ENCODE data around the gene ELAVL3.
A peak's percentile ranks its signal among the peaks of the same experiment; 100 is the strongest.
"Not testable (repeated sequence)": the region's sequence is repeated elsewhere in the genome, so short reads cannot be mapped to it uniquely, and the experiment has no call there.

The ELAVL3 gene

DNA sequence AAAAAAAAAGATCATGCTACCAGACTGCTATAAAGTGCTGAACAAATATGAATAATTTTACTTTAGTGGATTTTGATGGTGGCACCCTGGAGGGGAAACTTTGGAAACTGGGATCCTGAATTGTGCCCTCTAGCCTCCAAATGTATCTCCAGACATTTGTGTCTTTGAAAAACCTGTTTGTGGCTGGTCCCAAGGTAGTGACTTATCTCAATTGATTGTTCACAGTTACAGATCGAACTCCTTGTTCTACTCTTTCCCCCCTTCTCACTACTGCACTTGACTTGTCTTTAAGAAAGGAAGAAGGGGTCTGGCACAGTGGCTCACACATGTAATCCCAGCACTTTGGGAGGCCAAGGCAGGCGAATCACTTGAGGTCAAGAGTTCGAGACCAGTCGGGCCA lies 72.3 kb downstream of the ELAVL3 start:
- DNase-seq (ENCODE audit: low read depth in 2 of 2, low spot score in 1 of 2), result no peak

DNA sequence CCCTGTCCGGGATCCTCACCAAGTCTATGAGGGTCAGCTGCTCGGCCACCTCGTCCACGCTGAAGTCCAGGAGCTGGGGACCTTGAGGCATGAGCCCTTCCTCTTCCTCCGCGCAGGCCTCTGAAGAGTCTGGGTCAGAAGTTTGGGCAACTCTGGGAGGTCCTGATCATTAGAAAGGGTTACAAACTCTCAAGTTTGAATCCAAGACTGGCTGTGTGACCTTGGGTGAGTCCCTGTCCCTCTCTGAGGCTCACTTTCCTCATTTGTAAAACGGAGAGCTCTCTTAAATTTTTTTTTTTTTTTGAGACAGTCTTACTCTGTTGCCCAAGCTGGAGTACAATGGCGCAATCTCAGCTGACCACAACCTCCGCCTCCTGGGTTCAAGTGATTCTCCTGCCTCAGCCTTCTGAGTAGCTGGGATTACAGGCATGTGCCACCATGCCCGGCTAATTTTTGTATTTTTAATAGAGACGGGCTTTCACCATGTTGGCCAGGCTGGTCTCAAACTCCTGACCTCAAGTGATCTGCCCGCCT lies 74.1 kb downstream of the ELAVL3 start:
- not testable (repeated sequence) for DNase-seq (ENCODE audit: low read depth in 2 of 2, low spot score in 1 of 2)

DNA sequence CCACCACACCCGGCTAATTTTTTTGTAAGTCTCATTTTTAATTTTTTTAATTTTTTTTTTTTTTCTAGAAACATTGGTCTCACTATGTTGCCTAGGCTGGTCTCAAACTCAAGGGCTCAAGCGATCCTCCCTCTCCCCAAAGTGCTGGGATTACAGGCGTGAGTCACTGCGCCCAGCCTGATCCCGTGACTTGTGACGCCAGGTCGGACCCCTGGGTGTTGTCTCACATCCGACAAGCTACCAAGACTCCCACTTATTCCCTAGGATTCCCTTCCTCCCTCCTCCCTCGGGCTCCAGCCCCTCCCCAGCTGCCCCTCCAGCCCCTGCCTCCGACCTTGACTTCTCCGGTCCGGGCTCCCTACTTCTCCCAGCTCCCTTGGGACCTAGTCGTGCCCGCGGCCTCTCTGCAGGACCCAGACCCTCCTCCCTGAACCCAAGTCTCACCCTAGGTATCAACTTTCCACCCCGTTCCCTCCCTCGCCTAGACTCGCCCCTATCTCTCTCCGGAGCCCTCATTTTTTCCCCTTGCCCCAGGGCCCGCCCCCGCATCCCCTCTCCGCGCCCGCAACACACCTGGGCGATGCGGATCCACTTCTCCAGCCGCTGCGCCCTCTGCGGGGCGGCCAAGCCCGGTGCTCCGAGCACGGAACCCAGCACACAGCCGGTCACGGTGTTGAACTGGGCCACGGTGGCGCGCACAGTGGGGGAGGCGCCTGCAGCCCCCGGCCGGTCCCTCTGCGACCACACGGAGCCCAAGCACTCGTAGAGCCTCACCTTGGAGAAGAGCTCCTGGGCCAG lies 74.8 kb downstream of the ELAVL3 start:
- peak in 1 of 2 donors; percentile 18 for DNase-seq (ENCODE audit: low read depth in 2 of 2, low spot score in 1 of 2)

DNA sequence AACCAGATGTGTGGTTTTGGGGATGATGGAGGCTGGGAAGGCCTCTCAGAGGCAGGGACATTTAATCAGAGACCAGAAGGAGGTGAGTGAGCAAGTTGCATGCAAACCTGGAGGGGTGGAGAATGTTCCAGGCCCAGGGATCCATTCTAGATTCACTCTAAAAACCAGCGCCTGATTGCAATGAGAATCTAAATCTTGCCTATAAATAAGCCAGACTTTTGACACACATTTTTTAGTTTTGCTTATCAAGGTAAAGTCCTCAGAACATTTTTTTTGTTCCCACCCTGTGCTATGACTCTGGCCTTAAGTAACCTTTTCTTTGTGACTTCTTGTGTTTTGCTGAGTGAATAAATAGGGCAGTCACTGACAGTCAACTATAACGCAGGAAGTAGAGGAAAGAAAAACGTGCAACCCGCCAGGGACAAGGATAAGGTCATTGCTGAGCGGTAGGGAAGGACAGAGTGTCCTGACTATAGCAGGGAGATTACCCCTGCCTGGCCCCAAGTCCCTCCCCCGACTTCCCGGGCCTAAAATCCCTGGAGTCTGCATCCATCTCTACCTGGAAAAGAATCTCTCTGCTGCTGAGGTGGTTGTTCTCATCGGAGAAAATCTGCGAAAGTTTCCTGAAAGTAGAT lies 76.1 kb downstream of the ELAVL3 start:
- no peak for DNase-seq (ENCODE audit: low read depth in 2 of 2, low spot score in 1 of 2)

DNA sequence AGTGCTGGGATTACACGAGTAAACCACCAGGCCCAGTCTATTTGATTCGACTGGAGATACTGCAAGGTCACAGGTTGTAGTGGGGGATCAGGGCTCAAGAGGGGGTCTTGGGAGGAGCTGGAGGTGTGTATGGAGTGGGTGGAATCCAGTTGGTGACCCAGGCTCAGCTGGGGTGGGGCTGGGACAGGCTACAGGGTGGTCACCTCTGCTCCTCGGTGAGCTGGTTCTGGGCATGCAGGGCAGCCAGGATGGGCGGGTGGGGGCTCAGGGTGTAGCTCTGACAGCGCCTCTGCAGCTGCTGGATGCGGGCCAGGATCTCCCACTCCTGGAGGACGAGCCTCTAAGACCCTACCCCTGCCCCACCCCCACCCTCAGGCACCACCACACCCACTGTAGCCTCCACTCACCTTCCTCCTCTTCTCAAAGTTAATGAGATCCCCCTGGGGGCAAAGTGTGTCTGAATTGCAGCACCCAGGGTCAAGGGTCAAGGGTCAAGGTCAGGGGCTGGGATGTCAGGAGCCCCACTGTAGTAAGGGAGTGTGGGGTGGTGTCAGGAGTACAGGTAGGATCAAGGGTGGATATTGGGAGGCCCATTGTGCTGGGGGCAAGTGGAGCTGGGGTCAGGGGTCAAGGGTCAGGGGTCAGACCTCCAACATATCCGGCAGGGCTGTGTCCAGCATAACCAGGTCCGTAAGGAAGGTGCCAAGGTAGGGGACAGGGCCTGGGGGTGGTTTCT lies 78.9 kb downstream of the ELAVL3 start:
- DNase-seq (ENCODE audit: low read depth in 2 of 2, low spot score in 1 of 2), result no peak

Measured in stimulated activated CD8-positive, alpha-beta memory T cell treated with anti-CD3 and anti-CD28 coated beads, Interleukin-4, amount 100 ng/mL, for 4 hours (primary cell).